Measurements from ENCODE around the gene SASH1.
"Not testable (repeated sequence)": the region's sequence is repeated elsewhere in the genome, so short reads cannot be mapped to it uniquely, and the experiment has no call there.

SASH1 gene

GRCh38 chr6:148563066-148563465, 220.4 kb downstream of the SASH1 start:
- no peak for DNase-seq

- DNase-seq: no peak
These were observed 221.9 kb downstream of the SASH1 start for GRCh38 chr6:148564494-148565035.

- DNase-seq: no peak
These were observed 222.8 kb downstream of the SASH1 start for GRCh38 chr6:148565321-148565926.

GRCh38 chr6:148565930-148566663, 223.5 kb downstream of the SASH1 start:
- no peak for DNase-seq

GRCh38 chr6:148566664-148567350, 224.2 kb downstream of the SASH1 start:
- DNase-seq: no peak

- DNase-seq: no peak
These were observed 227.8 kb downstream of the SASH1 start for GRCh38 chr6:148570456-148570855.

GRCh38 chr6:148572676-148573335, 230.2 kb downstream of the SASH1 start:
- no peak for DNase-seq

GRCh38 chr6:148573922-148574321, 231.3 kb downstream of the SASH1 start:
- DNase-seq: no peak

- DNase-seq: peak; percentile 42
These were observed 235.2 kb downstream of the SASH1 start for GRCh38 chr6:148577687-148578488.

- no peak for DNase-seq
These were observed 235.8 kb downstream of the SASH1 start for GRCh38 chr6:148578489-148578814.

GRCh38 chr6:148578837-148579565, 236.4 kb downstream of the SASH1 start:
- DNase-seq: no peak

- no peak for DNase-seq
These were observed 237.8 kb downstream of the SASH1 start for GRCh38 chr6:148580442-148580841.

GRCh38 chr6:148583631-148584030, 241.0 kb downstream of the SASH1 start:
- no peak for DNase-seq

GRCh38 chr6:148585641-148586040, 243.0 kb downstream of the SASH1 start:
- DNase-seq: not testable (repeated sequence)

GRCh38 chr6:148590883-148591282, 248.2 kb downstream of the SASH1 start:
- DNase-seq: no peak

- DNase-seq: no peak
These were observed 249.0 kb downstream of the SASH1 start for GRCh38 chr6:148591656-148592055.

GRCh38 chr6:148593130-148593812, 250.6 kb downstream of the SASH1 start:
- DNase-seq: no peak

GRCh38 chr6:148593813-148594170, 251.2 kb downstream of the SASH1 start:
- DNase-seq: no peak

- DNase-seq: no peak
These were observed 252.9 kb downstream of the SASH1 start for GRCh38 chr6:148595550-148595949.

GRCh38 chr6:148596891-148597455, 254.3 kb downstream of the SASH1 start:
- no peak for DNase-seq

- DNase-seq: no peak
These were observed 256.1 kb downstream of the SASH1 start for GRCh38 chr6:148598724-148599123.
